Measurements from ENCODE around the gene UNC5C. TPM values are rescaled to one million over a fixed set of nuclear protein-coding genes. Genes with fewer than 3 reads are reported as not detected.
A peak's percentile ranks its signal among the peaks of the same experiment; 100 is the strongest.

The UNC5C gene
- total RNA-seq, 2 donors from 2014 or later: 0.13 TPM; not detected in 1

DNA sequence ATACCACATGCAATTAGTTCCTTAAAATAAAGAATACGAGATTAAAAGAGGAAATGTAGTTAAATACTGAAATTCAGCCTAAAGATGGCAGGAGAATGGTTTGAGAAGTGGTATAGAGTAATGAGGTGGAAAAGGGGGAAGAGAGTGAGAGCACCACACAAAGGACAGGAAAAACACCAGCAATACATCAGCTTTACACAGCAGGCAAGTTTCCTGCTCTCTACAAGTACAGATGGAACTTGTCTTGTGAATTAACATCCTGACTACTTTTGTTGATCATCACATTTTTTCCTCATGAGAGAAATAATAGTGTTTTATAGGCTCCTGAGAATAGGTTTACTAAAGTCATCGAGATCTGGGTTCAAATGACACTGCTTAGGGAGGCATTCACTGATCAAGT lies 2.9 kb upstream of the UNC5C start:
- Mint-ChIP-seq H3K27me3 (peaks cover 38% of the 10 kb centered on the region), H3K4me3 (no peak overlapping the region), H3K36me3 (ENCODE audit: low read depth) (no peaks in the 10 kb centered on the region), H3K9me3 (no peaks in the 10 kb centered on the region), H3K27ac (no peak overlapping the region), H3K4me1 (no peaks in the 10 kb centered on the region)
- ATAC-seq (replicated peaks): no peak

DNA sequence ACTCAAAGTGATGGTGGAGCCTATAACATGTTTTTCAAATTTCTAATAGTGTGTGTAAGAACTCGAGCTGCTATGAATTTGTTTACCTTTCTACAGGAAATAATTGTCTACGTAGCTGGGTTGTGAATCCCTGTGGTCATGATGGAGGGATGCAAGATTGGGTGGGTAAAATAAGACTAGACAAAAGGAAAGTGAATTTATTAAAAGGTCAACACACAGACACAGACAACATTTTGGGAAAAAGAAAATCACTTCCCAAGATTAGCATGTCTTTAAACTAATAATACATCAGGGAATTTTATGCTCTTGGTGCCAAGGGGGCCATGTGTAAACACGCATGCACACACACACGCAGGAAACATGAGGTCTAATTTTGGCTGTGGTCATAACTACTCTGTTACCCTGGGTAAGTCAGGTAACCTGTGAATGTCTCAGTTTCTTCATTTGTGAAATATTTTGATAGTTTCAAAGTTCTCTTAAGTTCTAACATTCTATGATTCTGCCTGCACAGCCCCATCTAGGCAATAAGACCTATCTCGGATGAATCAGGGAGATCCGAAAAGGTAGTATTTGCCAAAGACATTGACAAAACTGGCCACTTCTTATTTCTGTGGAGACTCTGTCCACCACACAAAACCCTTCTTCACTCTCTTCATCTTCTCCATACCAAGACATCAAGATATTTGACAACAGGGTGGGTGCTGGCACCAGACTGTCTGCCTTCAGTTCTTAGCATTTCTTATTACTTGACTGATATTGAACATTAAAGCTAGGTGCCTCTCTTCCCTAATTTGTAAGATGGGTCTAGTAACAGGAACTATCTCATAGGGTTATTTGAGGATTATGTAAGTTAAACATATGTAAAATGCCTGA lies 1.6 kb upstream of the UNC5C start:
- H3K27me3 Mint-ChIP-seq: peaks cover 46% of the 10 kb centered on the region
- no peak overlapping the region for H3K27ac Mint-ChIP-seq
- peak overlapping the region; percentile 57 for H3K4me3 Mint-ChIP-seq
- no peaks in the 10 kb centered on the region for H3K36me3 Mint-ChIP-seq (ENCODE audit: low read depth)
- H3K4me1 Mint-ChIP-seq: no peaks in the 10 kb centered on the region
- ATAC-seq (replicated peaks): no peak
- no peaks in the 10 kb centered on the region for H3K9me3 Mint-ChIP-seq

DNA sequence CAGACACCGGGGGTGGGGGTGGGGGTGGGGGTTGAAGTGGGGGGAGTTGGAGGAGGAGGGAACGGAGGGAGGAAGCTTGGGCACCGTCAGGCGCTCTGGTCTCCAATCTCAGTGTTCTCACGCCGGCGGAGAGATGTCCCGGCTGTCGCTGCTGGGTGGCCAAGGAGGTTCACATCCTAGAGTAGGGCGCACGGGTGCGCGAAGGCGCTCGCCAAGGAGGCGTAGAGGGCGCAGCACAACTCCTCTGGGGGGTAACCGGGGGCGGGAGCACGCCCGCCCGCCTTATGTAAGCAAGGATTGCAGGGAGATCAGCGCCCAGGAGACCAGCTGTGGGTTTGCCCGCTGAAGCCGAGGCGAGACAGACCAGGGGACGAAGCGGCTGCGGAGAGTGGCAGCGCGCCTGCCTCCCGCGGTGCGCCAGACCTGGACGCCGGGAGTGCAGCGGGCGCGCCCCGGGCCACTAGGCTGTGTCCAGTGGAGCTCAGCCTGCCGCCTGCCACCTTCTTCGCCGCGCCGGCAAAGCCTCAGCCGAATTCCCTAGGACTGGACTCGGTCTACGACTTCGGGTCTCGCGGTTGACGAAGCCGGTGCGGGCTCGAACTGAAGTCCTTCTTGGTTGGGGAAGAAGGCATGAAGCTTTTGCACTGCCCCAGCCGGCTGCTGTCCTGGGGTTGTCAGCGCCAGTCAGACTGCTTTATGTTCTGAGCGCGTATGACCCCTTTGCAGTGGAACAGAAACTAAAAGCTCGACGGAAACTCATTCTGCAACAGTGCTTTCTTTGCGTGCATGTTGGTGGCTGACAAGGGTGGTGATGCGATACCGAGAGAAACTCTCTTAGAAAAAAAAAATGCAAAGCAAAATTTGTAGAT lies 707 bp upstream of the UNC5C start:
- Mint-ChIP-seq H3K4me1 (no peaks in the 10 kb centered on the region), H3K27ac (no peak overlapping the region), H3K9me3 (no peaks in the 10 kb centered on the region), H3K27me3 (peaks cover 48% of the 10 kb centered on the region), H3K36me3 (ENCODE audit: low read depth) (no peaks in the 10 kb centered on the region), H3K4me3 (peak overlapping the region; percentile 57)
- peak; percentile 84 for ATAC-seq (replicated peaks)

DNA sequence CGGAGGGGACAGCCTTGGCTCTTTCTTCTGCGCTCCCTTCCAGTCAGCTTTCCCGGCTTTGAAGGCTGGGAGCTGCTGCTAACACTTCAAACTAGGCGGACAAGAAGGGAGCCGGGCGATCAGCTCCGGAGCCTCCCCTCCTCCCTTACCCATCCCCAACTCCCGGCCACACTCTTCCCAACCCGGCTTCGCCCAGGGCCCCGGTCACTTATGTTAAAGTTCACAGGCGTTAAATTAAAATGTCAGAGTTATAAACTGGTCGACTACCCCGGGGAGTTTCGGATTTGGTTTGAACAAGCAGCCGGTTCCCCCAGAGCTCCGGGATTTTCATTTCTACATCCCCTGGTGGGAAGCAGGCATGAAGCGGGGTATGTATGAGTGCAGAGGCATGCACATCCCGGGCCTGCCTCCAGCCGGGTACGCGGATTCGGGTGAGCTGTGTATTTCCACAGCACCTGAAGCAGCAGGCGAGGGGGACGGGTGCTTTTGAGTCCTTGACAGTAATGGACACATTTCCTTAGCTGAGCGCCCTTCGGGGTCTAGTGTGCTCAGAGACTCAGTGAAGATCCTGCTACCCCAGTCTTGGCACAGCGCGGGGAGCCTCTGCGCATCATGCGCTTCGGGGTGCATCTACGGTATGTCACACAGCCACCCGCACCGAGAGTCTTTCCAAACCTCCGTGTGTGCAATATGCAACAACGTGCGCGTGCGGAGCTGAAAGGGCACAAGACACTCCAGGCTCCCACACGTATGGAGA lies 880 bp downstream of the UNC5C start:
- Mint-ChIP-seq H3K4me3 (peak overlapping the region; percentile 57), H3K9me3 (no peaks in the 10 kb centered on the region), H3K36me3 (ENCODE audit: low read depth) (no peaks in the 10 kb centered on the region), H3K27ac (no peak overlapping the region), H3K4me1 (no peaks in the 10 kb centered on the region), H3K27me3 (peaks cover 49% of the 10 kb centered on the region)
- peak; percentile 16 for ATAC-seq (replicated peaks)

DNA sequence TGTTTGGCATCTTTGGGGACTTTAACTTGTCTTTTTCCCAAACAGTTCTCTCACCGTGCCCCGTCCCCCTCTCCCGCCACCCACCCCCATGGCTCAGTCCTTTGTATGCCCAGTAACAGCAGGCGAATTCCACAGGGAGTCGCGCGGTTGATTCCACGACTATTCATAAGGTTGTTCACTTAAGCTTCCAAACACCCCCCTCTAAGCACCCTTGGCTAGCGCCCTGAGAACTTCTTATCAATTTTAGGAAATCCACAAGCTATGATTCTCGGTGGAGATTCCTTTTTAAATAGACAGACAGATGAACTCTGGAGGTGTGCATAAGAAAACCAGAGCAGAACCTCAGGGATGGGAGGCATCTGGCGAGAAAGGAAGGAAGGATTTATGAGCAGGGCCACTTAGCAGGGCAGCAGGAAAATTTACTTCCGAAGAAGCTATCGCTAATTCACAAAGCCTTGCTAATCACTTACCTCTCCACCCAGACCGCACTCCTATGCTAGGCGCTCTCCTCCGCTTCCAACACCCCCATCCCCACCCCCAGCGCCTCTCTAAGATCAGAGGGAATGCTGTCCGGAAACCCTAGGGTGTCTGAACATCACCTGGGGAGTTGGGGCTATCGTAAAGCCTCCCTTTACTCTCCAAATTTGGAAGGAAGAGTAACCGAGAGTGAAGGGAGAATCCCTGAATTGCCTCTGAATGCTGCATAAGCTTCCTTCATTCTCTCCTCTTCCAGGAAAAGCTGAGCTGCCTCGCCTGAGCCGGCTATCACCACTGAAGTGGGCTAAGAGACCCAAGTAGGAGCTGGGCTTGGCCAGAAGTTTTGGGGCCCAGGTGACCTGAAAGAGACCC lies 1.7 kb downstream of the UNC5C start:
- Mint-ChIP-seq H3K9me3 (no peaks in the 10 kb centered on the region), H3K4me3 (peak overlapping the region; percentile 57), H3K4me1 (no peaks in the 10 kb centered on the region), H3K27me3 (peaks cover 49% of the 10 kb centered on the region), H3K27ac (no peak overlapping the region), H3K36me3 (ENCODE audit: low read depth) (no peaks in the 10 kb centered on the region)
- no peak for ATAC-seq (replicated peaks)

DNA sequence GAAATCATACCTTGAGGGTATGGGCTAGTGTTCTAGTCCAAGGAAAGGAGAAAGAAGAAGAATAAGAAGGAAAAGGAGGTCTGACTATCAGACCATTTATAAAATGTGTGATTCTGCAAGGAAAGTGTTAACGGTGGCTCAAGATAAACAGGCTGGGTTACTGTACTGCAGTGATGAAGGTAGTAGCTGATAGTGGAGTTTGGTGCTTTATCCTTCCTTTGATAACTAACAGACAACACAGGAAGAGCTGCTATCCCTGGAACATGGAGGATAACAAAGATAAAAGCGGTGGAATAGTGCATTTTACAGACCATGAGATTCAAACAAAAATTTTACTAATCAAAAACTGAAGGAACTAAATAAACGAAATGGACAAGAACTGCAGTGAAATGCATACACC lies 2.6 kb downstream of the UNC5C start:
- no peak for ATAC-seq (replicated peaks)
- Mint-ChIP-seq H3K9me3 (no peaks in the 10 kb centered on the region), H3K27ac (no peak overlapping the region), H3K4me3 (no peak overlapping the region), H3K4me1 (no peaks in the 10 kb centered on the region), H3K27me3 (peaks cover 44% of the 10 kb centered on the region), H3K36me3 (ENCODE audit: low read depth) (no peaks in the 10 kb centered on the region)

DNA sequence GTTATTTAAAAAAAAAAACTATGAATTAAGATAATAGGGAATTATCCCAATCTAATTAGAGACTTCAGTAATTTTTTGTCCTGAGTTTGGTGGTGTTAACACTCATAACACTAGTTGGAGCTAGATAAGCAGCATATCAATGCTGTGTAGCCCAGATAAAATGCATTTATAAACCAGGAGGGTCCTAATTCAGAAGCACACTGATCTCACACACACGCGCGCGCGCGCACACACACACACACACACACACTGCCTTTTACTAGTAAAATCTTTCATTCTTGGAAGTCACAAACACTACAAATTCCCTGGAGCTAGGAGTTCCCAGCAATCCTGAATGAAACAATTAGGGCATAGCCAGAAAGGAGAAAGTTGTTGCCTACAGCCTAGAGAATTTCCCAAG lies 3.2 kb downstream of the UNC5C start:
- no peak overlapping the region for H3K4me3 Mint-ChIP-seq
- ATAC-seq (replicated peaks): no peak
- H3K36me3 Mint-ChIP-seq (ENCODE audit: low read depth): no peaks in the 10 kb centered on the region
- no peak overlapping the region for H3K27ac Mint-ChIP-seq
- no peaks in the 10 kb centered on the region for H3K4me1 Mint-ChIP-seq
- peaks cover 41% of the 10 kb centered on the region for H3K27me3 Mint-ChIP-seq
- H3K9me3 Mint-ChIP-seq: no peaks in the 10 kb centered on the region

DNA sequence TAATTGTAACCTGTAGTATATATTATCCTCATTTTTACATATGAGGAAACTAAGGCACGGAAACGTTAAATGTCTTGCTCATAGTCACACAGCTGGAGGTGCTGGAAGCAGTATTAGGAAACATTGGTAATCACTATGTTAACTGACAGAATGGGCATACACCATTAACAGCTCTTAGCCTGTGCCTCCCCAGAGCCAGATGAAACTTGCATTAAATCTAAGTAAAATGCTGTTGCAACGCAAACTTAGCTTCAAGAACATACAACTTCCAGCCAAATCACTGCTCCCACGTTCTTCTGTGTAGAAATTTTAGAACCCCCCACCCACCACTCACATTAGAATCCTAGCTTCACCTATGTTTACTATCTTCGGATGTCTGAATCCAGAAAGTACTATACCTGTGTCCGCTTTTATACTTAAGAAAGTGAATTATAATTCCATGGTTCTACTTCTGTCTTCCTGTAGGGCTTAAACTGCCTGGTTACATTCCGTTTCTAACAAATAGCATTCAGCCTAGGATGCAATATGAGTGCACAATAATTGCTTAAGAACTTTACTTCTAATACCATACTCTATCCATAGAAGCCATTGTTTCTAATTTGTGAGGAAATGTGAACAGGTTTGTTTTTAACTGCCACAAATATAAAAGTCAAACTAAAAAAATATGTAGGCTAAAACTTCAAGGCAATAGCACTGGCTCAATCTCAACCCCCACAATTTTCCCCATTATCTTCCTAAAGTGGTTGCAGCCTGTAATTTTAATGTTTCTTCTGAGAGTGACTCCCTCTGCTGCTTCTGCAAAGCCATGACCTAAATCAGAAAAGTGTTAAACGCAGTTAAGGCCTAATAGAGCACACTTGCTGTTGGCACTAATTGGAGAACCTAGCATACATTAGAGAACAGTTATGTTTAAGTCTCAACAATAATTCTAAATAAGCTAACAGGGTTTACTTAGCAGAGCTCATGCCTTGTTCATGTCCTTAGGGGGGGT lies 4.4 kb downstream of the UNC5C start:
- H3K4me1 Mint-ChIP-seq: no peaks in the 10 kb centered on the region
- H3K4me3 Mint-ChIP-seq: no peak overlapping the region
- no peak overlapping the region for H3K27ac Mint-ChIP-seq
- no peaks in the 10 kb centered on the region for H3K36me3 Mint-ChIP-seq (ENCODE audit: low read depth)
- no peak for ATAC-seq (replicated peaks)
- H3K9me3 Mint-ChIP-seq: no peaks in the 10 kb centered on the region
- peaks cover 38% of the 10 kb centered on the region for H3K27me3 Mint-ChIP-seq

DNA sequence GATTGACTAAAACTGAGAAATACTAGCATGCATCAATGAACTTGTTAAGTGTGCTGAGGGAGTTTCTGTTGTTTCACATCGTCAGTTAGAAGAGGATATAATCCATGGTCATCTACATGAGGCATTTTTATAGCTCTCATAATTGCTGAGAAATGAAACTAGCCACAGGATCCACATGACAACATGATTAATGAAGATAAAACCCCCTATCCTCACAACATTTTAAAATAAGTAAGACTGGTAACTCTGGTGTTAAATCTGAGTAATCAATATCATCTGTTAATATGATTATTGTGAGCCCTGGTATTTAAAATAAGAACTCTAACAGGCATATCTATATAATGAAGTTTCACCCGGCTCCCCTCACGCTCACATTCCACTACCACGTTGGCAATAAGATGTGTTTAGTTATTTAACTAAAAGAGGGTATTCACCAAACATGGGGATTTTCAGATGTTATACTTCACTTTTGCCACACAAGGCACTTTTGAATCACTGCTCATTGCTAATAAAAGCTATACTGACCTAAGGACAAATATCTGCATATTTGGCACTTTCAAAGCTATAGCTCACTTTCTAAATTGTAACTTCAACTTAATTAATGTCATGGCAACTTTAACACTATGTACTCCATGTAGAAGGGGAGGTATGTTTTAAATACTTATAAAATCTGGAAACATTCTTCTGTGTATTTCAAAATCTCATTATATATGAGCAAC lies 6.7 kb downstream of the UNC5C start:
- no peaks in the 10 kb centered on the region for H3K4me1 Mint-ChIP-seq
- ATAC-seq (replicated peaks): no peak
- no peak overlapping the region for H3K27ac Mint-ChIP-seq
- no peaks in the 10 kb centered on the region for H3K9me3 Mint-ChIP-seq
- H3K4me3 Mint-ChIP-seq: no peak overlapping the region
- H3K27me3 Mint-ChIP-seq: peaks cover 30% of the 10 kb centered on the region
- H3K36me3 Mint-ChIP-seq (ENCODE audit: low read depth): no peaks in the 10 kb centered on the region

DNA sequence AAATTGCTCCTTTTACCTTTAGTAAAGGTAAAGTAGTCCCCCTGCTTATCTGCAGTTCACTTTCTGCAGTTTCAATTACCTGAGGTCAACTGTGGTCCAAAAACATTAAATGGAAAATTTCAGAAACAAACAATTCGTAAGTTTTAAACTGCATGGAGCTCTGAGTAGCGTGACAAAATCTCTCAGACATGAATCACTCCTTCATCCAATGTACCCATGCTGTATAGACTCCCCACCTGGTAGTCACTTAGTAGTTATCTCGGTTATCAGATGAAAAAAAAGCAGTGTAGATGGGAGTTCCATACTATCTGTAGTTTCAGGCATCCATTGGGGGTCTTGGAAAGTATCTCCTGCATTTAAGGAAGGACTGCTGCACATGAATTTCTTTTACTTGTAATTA lies 7.7 kb downstream of the UNC5C start:
- H3K9me3 Mint-ChIP-seq: no peaks in the 10 kb centered on the region
- H3K27ac Mint-ChIP-seq: no peak overlapping the region
- no peak overlapping the region for H3K4me3 Mint-ChIP-seq
- no peaks in the 10 kb centered on the region for H3K4me1 Mint-ChIP-seq
- ATAC-seq (replicated peaks): no peak
- H3K36me3 Mint-ChIP-seq (ENCODE audit: low read depth): no peaks in the 10 kb centered on the region
- H3K27me3 Mint-ChIP-seq: peaks cover 23% of the 10 kb centered on the region

DNA sequence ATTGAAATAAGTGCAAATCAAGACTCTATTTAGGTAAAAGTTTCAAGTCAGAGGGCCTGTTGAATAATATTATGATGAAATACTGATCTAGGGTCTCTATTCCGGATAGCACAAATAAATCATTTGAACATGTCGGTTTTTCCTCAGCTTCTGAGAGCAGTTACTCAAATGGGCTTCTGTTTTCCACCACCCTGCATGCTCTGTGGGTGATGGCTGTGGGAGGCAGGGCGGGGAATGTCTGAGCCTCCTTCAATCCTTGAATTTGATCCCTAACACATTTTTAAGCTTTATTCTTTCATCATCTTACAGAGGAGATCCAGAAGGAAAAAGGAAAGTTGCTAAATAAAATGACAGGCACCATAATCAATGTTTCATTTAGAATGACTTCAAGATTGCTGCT lies 8.5 kb downstream of the UNC5C start:
- no peak overlapping the region for H3K27ac Mint-ChIP-seq
- ATAC-seq (replicated peaks): no peak

DNA sequence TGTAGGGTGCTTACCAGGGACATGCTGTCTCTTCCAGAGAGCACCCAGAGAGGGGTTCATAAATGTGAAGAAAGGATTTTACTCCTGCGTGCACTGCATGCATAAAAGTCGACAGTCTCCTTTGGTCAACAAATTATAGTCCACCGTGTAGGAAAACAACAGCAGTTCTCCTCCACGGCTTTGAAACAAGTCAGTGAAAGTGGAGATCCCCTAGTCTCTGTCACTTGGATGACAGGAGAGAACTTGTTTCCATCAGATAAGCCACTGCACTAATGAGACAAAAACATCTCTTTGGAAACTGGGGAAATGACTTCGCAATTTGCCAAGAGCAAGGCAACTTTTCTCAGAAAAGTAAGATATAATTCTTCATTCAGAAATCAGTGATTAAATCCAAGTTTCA lies 9.7 kb downstream of the UNC5C start:
- Mint-ChIP-seq H3K4me1 (no peaks in the 10 kb centered on the region), H3K4me3 (no peak overlapping the region), H3K27me3 (peaks cover 12% of the 10 kb centered on the region), H3K9me3 (no peaks in the 10 kb centered on the region), H3K36me3 (ENCODE audit: low read depth) (no peaks in the 10 kb centered on the region), H3K27ac (no peak overlapping the region)
- ATAC-seq (replicated peaks): no peak

More for the DNA sequence above, 8.5 kb downstream of the UNC5C start:
- Mint-ChIP-seq H3K27me3 (peaks cover 20% of the 10 kb centered on the region), H3K4me3 (no peak overlapping the region), H3K9me3 (no peaks in the 10 kb centered on the region), H3K36me3 (ENCODE audit: low read depth) (no peaks in the 10 kb centered on the region), H3K4me1 (no peaks in the 10 kb centered on the region)
